ENCODE measurements around the gene HOXB6. TPM values are rescaled to one million over a fixed set of nuclear protein-coding genes. Genes with fewer than 3 reads are reported as not detected.

The HOXB6 gene
- total RNA-seq, 4 donors from 2014 or later: 0.27 to 4.6 (median 0.45) TPM

- no peak overlapping the region for H3K4me3 ChIP-seq (ENCODE audit: low read depth, poor library complexity, severe bottlenecking)
- TF ChIP-seq POLR2A (IDR thresholded peaks at IDR 0.05) (no peak), CTCF (IDR thresholded peaks at IDR 0.05) (no peak)
- intact Hi-C loops (cut with DNase I; ENCODE audit: low total_unique reads): no loop called here
- WGBS, 2 donors: 31% methylated on average over 27 of the region's 27 CpGs
- no peak for DNase-seq (ENCODE audit: low spot score in 2 of 2)
Observed at GRCh38 chr17:48627623-48628521, 23.1 kb upstream of the HOXB6 start.

GRCh38 chr17:48627118-48627597 lies 22.4 kb upstream of the HOXB6 start:
- TF ChIP-seq POLR2A (IDR thresholded peaks at IDR 0.05): no peak
- TF ChIP-seq CTCF (IDR thresholded peaks at IDR 0.05): no peak
- 33 to 34% methylated on average over 5 of the region's 5 CpGs for WGBS, 2 donors
- intact Hi-C loops (cut with DNase I; ENCODE audit: low total_unique reads): no loop called here
- H3K4me3 ChIP-seq (ENCODE audit: low read depth, poor library complexity, severe bottlenecking): no peak overlapping the region
- no peak for DNase-seq (ENCODE audit: low spot score in 2 of 2)

- 3 to 4% methylated on average over 36 to 50 of the region's 50 CpGs for WGBS, 2 donors
- DNase-seq (ENCODE audit: low spot score in 2 of 2): no peak
- TF ChIP-seq POLR2A (IDR thresholded peaks at IDR 0.05) (no peak), CTCF (IDR thresholded peaks at IDR 0.05) (no peak)
- peak within 1 kb of the TSS; percentile 17 for H3K4me3 ChIP-seq (ENCODE audit: low read depth, poor library complexity, severe bottlenecking)
- intact Hi-C loops (cut with DNase I; ENCODE audit: low total_unique reads): no loop called here
Observed at GRCh38 chr17:48626245-48627117, 21.7 kb upstream of the HOXB6 start, which contains the start of gene HOXB9. Gene HOXB9 (minus strand): TSS chr17:48626358. CDS start chr17:48626269, 89 bp downstream.

- 1% methylated on average over 52 to 54 of the region's 69 CpGs for WGBS, 2 donors
- intact Hi-C loops (cut with DNase I; ENCODE audit: low total_unique reads): no loop called here
- peak overlapping the region; percentile 17 for H3K4me3 ChIP-seq (ENCODE audit: low read depth, poor library complexity, severe bottlenecking)
- DNase-seq (ENCODE audit: low spot score in 2 of 2): no peak
- TF ChIP-seq POLR2A (IDR thresholded peaks at IDR 0.05) (no peak), CTCF (IDR thresholded peaks at IDR 0.05) (no peak)
Observed at GRCh38 chr17:48625495-48626244, 20.9 kb upstream of the HOXB6 start.

Data from lower leg skin (tissue), 4 donors.